ENCODE results near the gene YPEL4. TPM values are rescaled to one million over a fixed set of nuclear protein-coding genes. Genes with fewer than 3 reads are reported as not detected.

YPEL4 gene
- total RNA-seq, 2 donors from 2014 or later, result 0.33 to 1.3 TPM

- DNase-seq (ENCODE audit: low spot score), result no peak
- intact Hi-C loops (cut with DNase I), result no loop called here
Measured at GRCh38 chr11:57605028-57605420, 44.7 kb downstream of the YPEL4 start.

- intact Hi-C loops (cut with DNase I), result loop anchor here in 1 of 2 donors (5.0 kb wide), 1 partner anchor 33 kb away; no protein-coding TSS in a partner anchor
Measured at GRCh38 chr11:57604296-57605027, 45.2 kb downstream of the YPEL4 start.

DNA sequence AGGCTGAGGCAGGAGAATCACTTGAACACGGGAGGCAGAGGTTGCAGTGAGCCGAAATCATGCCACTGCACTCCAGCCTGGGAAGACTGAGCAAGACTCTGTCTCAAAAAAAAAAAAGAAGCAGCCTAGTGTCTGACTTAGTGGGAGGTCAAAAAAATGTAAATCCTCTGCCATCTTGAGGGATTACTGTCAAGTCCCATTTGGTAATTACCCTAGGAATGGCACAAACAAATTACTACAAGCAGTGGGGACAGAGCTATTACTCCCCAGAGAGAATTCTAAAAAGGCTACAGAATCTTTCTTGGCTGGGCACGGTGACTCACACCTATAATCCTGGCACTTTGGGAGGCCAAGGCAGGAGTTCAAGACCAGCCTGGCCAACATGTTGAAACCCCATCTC lies 48.4 kb downstream of the YPEL4 start:
- intact Hi-C loops (cut with DNase I), result loop anchor here in 1 of 2 donors (5.0 kb wide), 1 partner anchor 36 kb away; no protein-coding TSS in a partner anchor
- no peak for DNase-seq (ENCODE audit: low spot score)

More at GRCh38 chr11:57604296-57605027, 45.2 kb downstream of the YPEL4 start:
- DNase-seq (ENCODE audit: low spot score), result no peak

DNA sequence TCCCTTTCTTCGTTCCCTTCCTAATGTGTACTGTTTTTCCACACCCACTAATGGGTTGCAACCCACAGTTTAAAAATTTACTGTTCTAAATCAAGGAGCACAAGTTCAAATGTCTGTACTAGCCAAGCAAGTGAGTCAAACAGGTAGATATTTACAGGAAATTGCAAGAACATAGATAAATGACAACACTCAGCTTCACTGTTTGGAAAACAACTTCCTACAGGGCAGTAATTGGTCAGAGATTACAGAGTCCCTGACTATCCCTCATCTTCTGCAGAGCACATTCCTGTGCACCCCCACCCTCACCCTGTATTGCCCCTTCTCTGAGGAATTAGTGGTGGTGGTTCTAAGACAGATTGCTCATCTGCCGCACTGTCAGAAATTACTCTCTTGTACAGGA lies 50.3 kb downstream of the YPEL4 start:
- intact Hi-C loops (cut with DNase I), result no loop called here
- DNase-seq (ENCODE audit: low spot score), result no peak

- intact Hi-C loops (cut with DNase I), result no loop called here
- DNase-seq (ENCODE audit: low spot score), result no peak
Measured at GRCh38 chr11:57598831-57599155, 50.9 kb downstream of the YPEL4 start.

DNA sequence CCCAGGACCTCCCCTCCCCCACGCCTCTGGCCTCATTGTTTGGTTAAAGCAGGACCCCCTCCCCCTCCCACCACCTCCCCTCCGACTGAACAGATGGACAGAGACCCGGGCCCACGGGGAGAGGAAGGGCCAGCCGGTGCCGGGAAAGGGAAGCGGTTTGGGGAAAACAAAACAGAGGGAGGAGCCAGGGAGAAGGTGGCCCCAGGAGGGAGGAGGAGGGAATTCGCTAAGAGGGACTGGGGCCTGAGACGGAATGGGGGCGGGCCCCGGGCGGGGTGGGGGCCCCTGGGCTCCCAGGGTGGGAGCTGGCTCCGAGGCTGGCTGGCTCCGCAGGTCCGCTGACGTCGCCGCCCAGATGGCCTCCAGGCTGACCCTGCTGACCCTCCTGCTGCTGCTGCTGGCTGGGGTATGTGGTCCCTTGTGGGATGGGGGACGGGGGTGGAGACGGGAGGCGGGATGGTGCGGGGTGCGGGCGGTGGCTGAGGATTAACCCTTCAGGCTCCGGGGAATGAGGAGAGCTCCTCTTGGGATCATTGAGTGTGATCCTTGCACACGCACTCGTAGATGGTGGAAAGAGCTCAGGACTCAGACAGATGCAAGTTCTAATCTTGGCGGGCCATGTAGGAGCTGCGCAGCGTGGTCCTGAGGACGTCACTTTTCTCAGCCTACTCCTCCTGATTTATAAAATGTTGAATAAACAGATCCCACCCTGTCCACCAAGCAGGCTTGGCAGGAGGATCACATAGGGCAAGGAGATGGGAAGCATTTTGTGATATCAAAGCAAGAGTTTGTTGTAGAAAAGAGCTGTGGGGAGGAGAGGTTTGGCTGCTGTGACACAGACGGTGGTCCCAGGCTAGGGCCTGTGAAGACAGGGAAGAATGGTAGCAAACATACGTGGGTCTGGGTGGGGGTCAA lies 51.5 kb downstream of the YPEL4 start:
- intact Hi-C loops (cut with DNase I), result no loop called here
- peak; percentile 94 for DNase-seq (ENCODE audit: low spot score)

DNA sequence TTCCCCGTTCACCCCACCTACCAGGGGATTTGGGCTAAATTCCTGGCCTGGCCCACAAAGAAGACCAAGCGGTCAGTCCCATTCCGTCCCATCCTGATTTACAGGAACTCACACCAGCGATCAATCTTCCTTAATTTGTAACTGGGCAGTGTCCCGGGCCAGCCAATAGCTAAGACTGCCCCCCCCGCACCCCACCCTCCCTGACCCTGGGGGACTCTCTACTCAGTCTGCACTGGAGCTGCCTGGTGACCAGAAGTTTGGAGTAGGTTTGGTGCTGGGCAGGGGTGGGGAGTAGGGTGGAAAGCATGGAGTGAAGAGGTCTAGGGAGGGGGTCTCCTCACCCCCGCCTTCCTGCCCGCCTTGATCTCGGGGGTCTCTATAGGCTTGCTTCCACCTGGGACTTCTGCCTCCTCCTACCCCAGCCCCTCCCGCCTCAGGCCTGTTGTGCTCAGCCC lies 52.2 kb downstream of the YPEL4 start, which contains the start of gene SERPING1:
SERPING1 (plus strand) TSS at position 225 of the 455 bp plus-strand sequence. CDS start 586 bp downstream, outside the sequence.
- DNase-seq (ENCODE audit: low spot score), result peak; percentile 90
- intact Hi-C loops (cut with DNase I), result no loop called here

DNA sequence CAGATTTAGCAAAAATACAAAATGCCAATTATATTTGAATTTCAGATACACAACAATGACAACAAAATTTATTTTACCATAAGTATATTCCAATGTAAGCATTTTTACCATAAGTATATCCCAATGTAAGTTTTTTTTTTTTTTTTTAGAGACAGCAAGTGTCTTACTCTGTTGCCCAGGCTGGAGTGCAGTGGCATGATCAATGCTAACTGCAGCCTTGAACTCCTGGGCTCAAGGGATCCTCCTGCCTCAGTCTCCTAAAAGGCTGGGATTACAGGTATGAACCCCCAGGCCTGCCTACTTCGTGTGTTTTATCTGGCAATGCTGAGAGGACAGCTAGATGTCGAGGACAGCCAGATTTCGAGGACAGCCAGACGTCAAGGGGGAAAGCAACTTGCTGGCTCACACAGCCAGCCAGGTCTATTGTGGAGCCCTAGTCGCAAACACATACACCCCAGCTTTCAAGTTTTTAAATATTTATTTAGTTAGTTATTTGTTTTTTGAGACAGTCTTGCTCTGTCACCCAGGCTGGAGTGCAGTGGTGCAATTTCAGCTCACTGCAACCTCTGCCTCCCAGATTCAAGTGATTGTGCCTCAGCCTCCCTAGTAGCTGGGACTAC lies 53.3 kb downstream of the YPEL4 start:
- intact Hi-C loops (cut with DNase I), result no loop called here
- DNase-seq (ENCODE audit: low spot score), result no peak

Small RNAs within 50 kb of the gene (microRNA-seq; reads per million reads assigned to microRNA genes)
- 4,841 to 7,591 reads per million in 2 donors for gene MIR130A (ENCODE audit: borderline microRNAs expressed in 2 of 2)

Other genes with a start within 250 kb of the YPEL4 start
- gene SLC43A3, start 222.8 kb downstream of the YPEL4 start, total RNA-seq, result 10 to 100 TPM; 72.6 to 84.7 TPM
- gene RTN4RL2, start 189.4 kb downstream of the YPEL4 start, total RNA-seq, result 1 to 10 TPM; 2.0 to 2.9 TPM
- 10 to 100 TPM in 1 of 2 donors, 1 to 10 TPM in 1; 8.1 to 11.5 TPM for gene SLC43A1, start 134.2 kb downstream of the YPEL4 start, total RNA-seq
- gene TIMM10, start 119.2 kb downstream of the YPEL4 start, total RNA-seq, result 10 to 100 TPM; 31.8 to 38.1 TPM
- not detected for gene SMTNL1, start 112.3 kb downstream of the YPEL4 start, total RNA-seq
- gene UBE2L6, start 82.2 kb downstream of the YPEL4 start, total RNA-seq, result 10 to 100 TPM; 50.3 to 56.9 TPM
- gene SERPING1, start 52.2 kb downstream of the YPEL4 start, total RNA-seq, result 100 to 1,000 TPM; 501 to 774 TPM
- gene CLP1, start 7.8 kb upstream of the YPEL4 start, total RNA-seq, result 10 to 100 TPM in 1 of 2 donors, 1 to 10 TPM in 1; 7.6 to 10.3 TPM
- 10 to 100 TPM; 49.7 to 58.0 TPM for gene ZDHHC5, start 18.2 kb upstream of the YPEL4 start, total RNA-seq
- gene MED19, start 62.3 kb upstream of the YPEL4 start, total RNA-seq, result 1 to 10 TPM; 8.6 to 9.8 TPM
- gene TMX2, start 62.7 kb upstream of the YPEL4 start, total RNA-seq, result 10 to 100 TPM; 41.3 to 49.3 TPM
- 10 to 100 TPM; 61.8 to 74.3 TPM for gene SELENOH, start 91.6 kb upstream of the YPEL4 start, total RNA-seq
- not detected for gene BTBD18, start 101.9 kb upstream of the YPEL4 start, total RNA-seq
- gene CTNND1, start 111.9 kb upstream of the YPEL4 start, total RNA-seq, result 100 to 1,000 TPM; 131 to 140 TPM

Data from posterior vena cava (tissue), 2 donors.